DOHH2 (cell line): ENCODE data around the gene C3orf33.

Experiments
- H3F3A ChIP-seq: fragments of 200-600 bp; sonication (generic), shearing (Covaris generic); 2 replicates; pipeline ENCODE4 v1.6.0; 2016; ENCODE audit warnings: antibody characterized with exemption, mild to moderate bottlenecking; ENCODE audit not compliant: control insufficient read depth, insufficient read depth
- H3K27ac ChIP-seq: fragments of 200-600 bp; sonication (generic); 2 replicates; pipeline ENCODE4 v1.5.1; 2014; ENCODE audit warnings: low read depth, mild to moderate bottlenecking, low read length, moderate library complexity
- H3K27me3 ChIP-seq: fragments of 200-600 bp; sonication (generic); 2 replicates; pipeline ENCODE4 v1.6.1; 2014; ENCODE audit warnings: mild to moderate bottlenecking, low read length, mixed read lengths; ENCODE audit not compliant: control insufficient read depth
- H3K36me3 ChIP-seq: fragments of 200-600 bp; sonication (generic); 2 replicates; pipeline ENCODE4 v1.6.1; 2014; ENCODE audit warnings: mild to moderate bottlenecking, low read length, moderate library complexity, mixed read lengths; ENCODE audit not compliant: control insufficient read depth
- H3K4me1 ChIP-seq: fragments of 200-600 bp; sonication (generic); 2 replicates; pipeline ENCODE4 v1.6.1; 2014; ENCODE audit warnings: mild to moderate bottlenecking, low read length, mixed read lengths; ENCODE audit not compliant: control insufficient read depth
- H3K4me2 ChIP-seq: fragments of 200-600 bp; sonication (generic); 2 replicates; pipeline ENCODE4 v1.6.0; 2014; ENCODE audit warnings: mild to moderate bottlenecking, low read length, moderate library complexity
- H3K4me3 ChIP-seq: fragments of 200-600 bp; sonication (generic); 2 replicates; pipeline ENCODE4 v1.5.1; 2014; ENCODE audit warnings: mild to moderate bottlenecking, low read length, mixed read lengths
- H3K79me2 ChIP-seq: fragments of 200-600 bp; sonication (generic); 2 replicates; pipeline ENCODE4 v1.6.1; 2014; ENCODE audit warnings: mild to moderate bottlenecking, low read length, mixed read lengths; ENCODE audit not compliant: control insufficient read depth
- H3K9me2 ChIP-seq: fragments of 200-600 bp; sonication (generic); replicated peaks from 2 replicates; pipeline ENCODE4 v1.6.1; 2014; ENCODE audit warnings: mild to moderate bottlenecking, low read length, mixed read lengths; ENCODE audit not compliant: control insufficient read depth
- H3K9me3 ChIP-seq: fragments of 200-600 bp; sonication (generic); 2 replicates; pipeline ENCODE4 v1.6.1; 2014; ENCODE audit warnings: antibody characterized with exemption, low read length, mixed read lengths; ENCODE audit not compliant: control insufficient read depth, insufficient read depth
- H4K20me1 ChIP-seq: fragments of 200-600 bp; sonication (generic); 2 replicates; pipeline ENCODE4 v1.6.0; 2014; ENCODE audit warnings: low read depth, mild to moderate bottlenecking, antibody characterized with exemption, low read length, moderate library complexity; ENCODE audit not compliant: control insufficient read depth, insufficient read depth
- EZH2phosphoT487 ChIP-seq: fragments of 200-600 bp; sonication (generic); IDR thresholded peaks from 2 replicates; pipeline ENCODE4 v1.6.1; 2017; ENCODE audit warnings: borderline replicate concordance, mild to moderate bottlenecking, antibody characterized with exemption, low read length, moderate library complexity, mixed read lengths
- TF ChIP-seq, protein P1 (sequence below): fragments of 200-600 bp; sonication (generic); IDR thresholded peaks from one replicate; pipeline ENCODE4 v1.5.1; 2014; ENCODE audit warnings: antibody characterized with exemption, mild to moderate bottlenecking, low read depth, low read length; ENCODE audit not compliant: poor library complexity, severe bottlenecking

The C3orf33 gene

DNA sequence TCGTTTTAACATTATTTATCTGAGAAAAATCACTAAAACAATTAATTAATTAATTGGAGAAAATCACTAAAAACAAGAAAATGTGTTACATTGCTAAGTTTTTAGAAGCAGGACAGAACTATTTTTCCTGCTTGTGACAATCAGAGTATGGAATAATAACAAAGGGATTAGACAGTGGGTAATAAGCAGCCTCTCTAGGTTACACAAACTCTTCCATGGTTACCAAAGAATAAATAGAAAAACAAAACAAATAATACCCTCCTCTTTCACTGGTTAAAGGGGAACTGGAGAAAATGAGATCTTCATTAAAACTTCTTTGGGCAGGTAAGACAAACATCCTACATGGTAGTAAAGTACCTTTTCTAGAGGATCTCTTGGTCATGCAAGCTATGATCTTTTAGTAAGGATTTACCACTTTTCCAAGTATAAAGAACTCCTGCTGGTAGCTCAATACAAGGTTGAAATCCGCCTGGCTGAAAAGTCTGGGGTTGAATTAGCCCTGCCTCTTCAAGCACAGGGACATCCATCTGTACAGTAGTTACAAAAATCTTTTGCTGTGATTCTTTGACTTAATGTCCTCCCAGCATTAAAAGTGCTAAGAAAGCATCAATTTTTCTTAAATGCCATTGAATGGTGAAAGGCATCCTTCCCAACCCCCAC is 58.7 kb downstream of the C3orf33 start:
- TF ChIP-seq, protein P1, sequence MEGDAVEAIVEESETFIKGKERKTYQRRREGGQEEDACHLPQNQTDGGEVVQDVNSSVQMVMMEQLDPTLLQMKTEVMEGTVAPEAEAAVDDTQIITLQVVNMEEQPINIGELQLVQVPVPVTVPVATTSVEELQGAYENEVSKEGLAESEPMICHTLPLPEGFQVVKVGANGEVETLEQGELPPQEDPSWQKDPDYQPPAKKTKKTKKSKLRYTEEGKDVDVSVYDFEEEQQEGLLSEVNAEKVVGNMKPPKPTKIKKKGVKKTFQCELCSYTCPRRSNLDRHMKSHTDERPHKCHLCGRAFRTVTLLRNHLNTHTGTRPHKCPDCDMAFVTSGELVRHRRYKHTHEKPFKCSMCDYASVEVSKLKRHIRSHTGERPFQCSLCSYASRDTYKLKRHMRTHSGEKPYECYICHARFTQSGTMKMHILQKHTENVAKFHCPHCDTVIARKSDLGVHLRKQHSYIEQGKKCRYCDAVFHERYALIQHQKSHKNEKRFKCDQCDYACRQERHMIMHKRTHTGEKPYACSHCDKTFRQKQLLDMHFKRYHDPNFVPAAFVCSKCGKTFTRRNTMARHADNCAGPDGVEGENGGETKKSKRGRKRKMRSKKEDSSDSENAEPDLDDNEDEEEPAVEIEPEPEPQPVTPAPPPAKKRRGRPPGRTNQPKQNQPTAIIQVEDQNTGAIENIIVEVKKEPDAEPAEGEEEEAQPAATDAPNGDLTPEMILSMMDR, result no peak
- Histone ChIP-seq H3K27ac (no peak overlapping the region), H3K9me3 (no peaks in the 10 kb centered on the region), H3K4me1 (peaks cover 19% of the 10 kb centered on the region), H3K4me3 (no peak overlapping the region), H3F3A (no peaks in the 10 kb centered on the region), H3K9me2 (no peaks in the 10 kb centered on the region), H3K79me2 (no peaks in the 10 kb centered on the region), H3K36me3 (no peaks in the 10 kb centered on the region), H4K20me1 (no peaks in the 10 kb centered on the region), H3K27me3 (peaks cover 66% of the 10 kb centered on the region), H3K4me2 (no peak overlapping the region)

DNA sequence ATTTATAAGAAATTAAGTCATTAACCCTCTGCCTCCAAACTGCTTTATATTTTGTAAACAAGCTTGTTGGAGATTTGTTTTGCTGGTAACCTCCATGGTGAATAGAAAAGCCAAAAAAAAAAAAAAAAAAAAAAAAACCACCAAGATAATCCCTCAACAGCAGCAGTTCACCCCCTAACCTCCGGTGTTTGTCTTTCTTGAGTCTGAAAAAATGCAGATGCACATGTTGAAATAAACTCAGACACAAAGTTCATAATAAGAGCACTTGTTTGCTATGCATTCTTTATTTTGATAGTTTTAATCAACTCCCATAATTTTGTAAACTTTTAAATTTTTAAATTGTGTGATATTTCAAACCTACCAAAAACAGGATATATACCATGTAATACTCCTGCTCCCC is 59.4 kb downstream of the C3orf33 start:
- H3F3A ChIP-seq, result no peaks in the 10 kb centered on the region
- TF ChIP-seq EZH2phosphoT487, result no peak
- TF ChIP-seq, protein P1, result no peak
- no peaks in the 10 kb centered on the region for H3K9me3 ChIP-seq
- no peaks in the 10 kb centered on the region for H3K36me3 ChIP-seq
- no peaks in the 10 kb centered on the region for H3K79me2 ChIP-seq
- H3K4me3 ChIP-seq, result no peak overlapping the region
- H3K4me2 ChIP-seq, result no peak overlapping the region
- peaks cover 71% of the 10 kb centered on the region for H3K27me3 ChIP-seq
- H3K4me1 ChIP-seq, result peaks cover 19% of the 10 kb centered on the region
- no peaks in the 10 kb centered on the region for H4K20me1 ChIP-seq
- no peaks in the 10 kb centered on the region for H3K9me2 ChIP-seq
- H3K27ac ChIP-seq, result no peak overlapping the region

DNA sequence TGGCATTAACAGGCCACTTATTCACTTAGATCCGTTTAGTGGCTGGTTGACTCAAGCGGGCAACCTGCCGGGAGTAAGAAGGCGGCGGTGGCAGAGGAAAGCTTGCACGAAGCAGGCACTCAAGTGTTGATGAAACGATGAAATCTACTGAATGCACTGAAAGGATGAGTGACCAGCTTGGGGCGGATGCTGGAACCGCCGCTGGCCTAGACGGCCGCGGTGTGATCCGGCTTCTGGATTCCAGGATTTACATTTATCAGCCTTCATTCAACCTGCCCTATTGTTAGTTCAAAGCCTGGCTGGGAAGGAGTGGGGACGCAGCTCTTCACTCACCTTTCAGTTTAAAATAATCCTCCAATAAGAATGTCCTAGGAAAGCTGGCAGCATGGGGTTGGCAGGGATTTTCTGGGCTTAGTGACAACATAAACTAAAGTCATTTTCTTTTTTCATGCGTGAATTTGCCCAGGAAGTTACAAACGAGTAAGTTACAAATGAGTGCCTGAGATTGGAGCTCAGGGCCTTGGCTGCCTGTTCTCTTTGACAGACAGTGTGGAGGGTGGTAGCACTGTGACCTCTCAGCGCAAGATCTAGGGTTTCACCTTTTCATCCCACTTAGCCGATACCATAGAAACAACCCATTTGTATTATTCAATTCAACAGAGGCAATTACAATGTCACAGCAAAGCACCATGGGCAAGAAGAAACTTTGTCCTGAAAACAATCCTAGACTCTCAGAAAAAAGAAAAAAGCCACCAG is 60.1 kb downstream of the C3orf33 start:
- Histone ChIP-seq H4K20me1 (no peaks in the 10 kb centered on the region), H3K36me3 (no peaks in the 10 kb centered on the region), H3K9me3 (no peaks in the 10 kb centered on the region), H3F3A (no peaks in the 10 kb centered on the region), H3K4me1 (peaks cover 19% of the 10 kb centered on the region), H3K27me3 (peaks cover 76% of the 10 kb centered on the region), H3K4me2 (peak overlapping the region; percentile 23), H3K27ac (no peak overlapping the region), H3K79me2 (no peaks in the 10 kb centered on the region), H3K9me2 (no peaks in the 10 kb centered on the region), H3K4me3 (0 out of 2 replicates have a peak overlapping the region, but pooled peaks have one; percentile 4)
- TF ChIP-seq, protein P1, result no peak
- no peak for TF ChIP-seq EZH2phosphoT487
